ENCODE results near the gene VWA8.

The VWA8 gene

DNA sequence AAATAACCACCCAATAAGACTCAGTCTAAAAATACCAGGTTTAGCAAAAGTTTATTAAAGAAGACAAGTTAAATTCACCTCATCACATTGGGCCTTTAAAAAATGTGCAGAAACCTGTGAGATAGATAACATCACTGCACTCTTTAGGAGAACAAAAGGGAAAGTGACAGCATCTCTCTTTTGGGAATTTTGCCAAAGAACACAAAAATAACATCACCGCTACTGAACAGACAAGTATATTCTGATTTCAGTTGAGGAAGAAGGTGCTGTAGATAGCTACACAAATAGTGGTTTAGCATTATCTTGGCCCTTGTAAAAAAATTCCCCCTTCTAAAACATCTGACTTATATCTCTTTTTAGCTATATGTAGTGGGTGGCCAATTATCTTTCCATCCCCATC lies 244.7 kb downstream of the VWA8 start:
- Histone ChIP-seq H3K27me3 (ENCODE audit: low read depth, low read length) (no peaks in the 10 kb centered on the region), H3K4me1 (ENCODE audit: low read length) (no peaks in the 10 kb centered on the region), H3K27ac (ENCODE audit: low read length) (no peak overlapping the region), H3K79me2 (ENCODE audit: low read length) (no peaks in the 10 kb centered on the region), H3K9me3 (ENCODE audit: insufficient read depth, low read length) (no peaks in the 10 kb centered on the region), H2AFZ (ENCODE audit: low read depth, low read length) (no peak overlapping the region), H4K20me1 (ENCODE audit: insufficient read depth, low read length) (no peaks in the 10 kb centered on the region), H3K9ac (ENCODE audit: low read length) (no peak overlapping the region), H3K4me2 (ENCODE audit: low read length) (no peak overlapping the region), H3K36me3 (replicated peaks; ENCODE audit: low read depth, low read length) (peaks cover 5% of the 10 kb centered on the region), H3K4me3 (ENCODE audit: low read length) (no peak overlapping the region)
- TF ChIP-seq, protein P1, sequence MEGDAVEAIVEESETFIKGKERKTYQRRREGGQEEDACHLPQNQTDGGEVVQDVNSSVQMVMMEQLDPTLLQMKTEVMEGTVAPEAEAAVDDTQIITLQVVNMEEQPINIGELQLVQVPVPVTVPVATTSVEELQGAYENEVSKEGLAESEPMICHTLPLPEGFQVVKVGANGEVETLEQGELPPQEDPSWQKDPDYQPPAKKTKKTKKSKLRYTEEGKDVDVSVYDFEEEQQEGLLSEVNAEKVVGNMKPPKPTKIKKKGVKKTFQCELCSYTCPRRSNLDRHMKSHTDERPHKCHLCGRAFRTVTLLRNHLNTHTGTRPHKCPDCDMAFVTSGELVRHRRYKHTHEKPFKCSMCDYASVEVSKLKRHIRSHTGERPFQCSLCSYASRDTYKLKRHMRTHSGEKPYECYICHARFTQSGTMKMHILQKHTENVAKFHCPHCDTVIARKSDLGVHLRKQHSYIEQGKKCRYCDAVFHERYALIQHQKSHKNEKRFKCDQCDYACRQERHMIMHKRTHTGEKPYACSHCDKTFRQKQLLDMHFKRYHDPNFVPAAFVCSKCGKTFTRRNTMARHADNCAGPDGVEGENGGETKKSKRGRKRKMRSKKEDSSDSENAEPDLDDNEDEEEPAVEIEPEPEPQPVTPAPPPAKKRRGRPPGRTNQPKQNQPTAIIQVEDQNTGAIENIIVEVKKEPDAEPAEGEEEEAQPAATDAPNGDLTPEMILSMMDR (IDR thresholded peaks at IDR 0.05; ENCODE audit: low read depth, low read length), result no peak
- TF ChIP-seq EZH2phosphoT487 (IDR thresholded peaks at IDR 0.05; ENCODE audit: low read depth), result no peak

DNA sequence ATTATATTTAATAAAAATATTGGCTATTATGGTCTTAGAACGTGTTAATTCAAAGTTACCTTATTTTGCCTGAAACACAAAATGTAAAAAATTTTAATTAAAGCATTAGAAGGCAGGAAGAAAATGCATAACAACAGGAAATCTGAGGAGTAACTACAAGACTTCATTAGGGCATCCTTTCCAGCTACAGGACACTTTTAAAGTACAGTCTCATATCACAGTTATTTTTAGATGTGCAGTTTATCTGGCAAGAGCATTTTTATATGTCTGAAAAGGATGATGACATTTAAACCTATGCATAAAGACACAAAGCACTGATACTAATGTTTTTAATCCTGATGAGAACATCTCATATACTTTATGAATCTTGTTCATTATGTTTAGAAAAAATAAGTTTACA lies 247.5 kb downstream of the VWA8 start:
- Histone ChIP-seq H3K79me2 (ENCODE audit: low read length) (no peaks in the 10 kb centered on the region), H2AFZ (ENCODE audit: low read depth, low read length) (no peak overlapping the region), H3K36me3 (replicated peaks; ENCODE audit: low read depth, low read length) (no peaks in the 10 kb centered on the region), H3K9ac (ENCODE audit: low read length) (no peak overlapping the region), H3K27me3 (ENCODE audit: low read depth, low read length) (no peaks in the 10 kb centered on the region), H3K4me3 (ENCODE audit: low read length) (no peak overlapping the region), H4K20me1 (ENCODE audit: insufficient read depth, low read length) (no peaks in the 10 kb centered on the region), H3K4me1 (ENCODE audit: low read length) (no peaks in the 10 kb centered on the region), H3K9me3 (ENCODE audit: insufficient read depth, low read length) (no peaks in the 10 kb centered on the region), H3K27ac (ENCODE audit: low read length) (no peak overlapping the region), H3K4me2 (ENCODE audit: low read length) (no peak overlapping the region)
- TF ChIP-seq EZH2phosphoT487 (IDR thresholded peaks at IDR 0.05; ENCODE audit: low read depth), result no peak
- TF ChIP-seq, protein P1 (IDR thresholded peaks at IDR 0.05; ENCODE audit: low read depth, low read length), result no peak

DNA sequence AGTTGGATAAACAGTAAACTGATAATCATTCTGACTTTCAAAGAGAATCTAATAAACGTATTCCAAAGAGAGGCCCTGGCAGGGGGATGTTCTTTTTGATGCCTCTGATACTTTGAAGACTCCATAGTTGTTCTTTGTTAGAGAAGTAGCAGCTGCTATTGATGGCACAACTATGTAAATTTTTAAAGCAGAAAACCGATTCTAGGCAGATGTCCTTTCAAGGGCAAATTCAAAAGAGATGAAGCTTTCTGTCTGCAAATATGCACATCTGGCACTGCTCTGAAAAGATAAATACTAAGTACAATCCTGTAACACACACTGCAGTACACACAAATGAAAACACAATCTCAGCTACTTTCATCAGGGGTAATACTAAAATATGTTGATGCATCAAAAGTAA lies 250.1 kb downstream of the VWA8 start:
- Histone ChIP-seq H3K27me3 (ENCODE audit: low read depth, low read length) (no peaks in the 10 kb centered on the region), H2AFZ (ENCODE audit: low read depth, low read length) (no peak overlapping the region), H3K27ac (ENCODE audit: low read length) (no peak overlapping the region), H3K4me1 (ENCODE audit: low read length) (no peaks in the 10 kb centered on the region), H3K4me3 (ENCODE audit: low read length) (no peak overlapping the region), H4K20me1 (ENCODE audit: insufficient read depth, low read length) (no peaks in the 10 kb centered on the region), H3K36me3 (replicated peaks; ENCODE audit: low read depth, low read length) (no peaks in the 10 kb centered on the region), H3K79me2 (ENCODE audit: low read length) (no peaks in the 10 kb centered on the region), H3K9me3 (ENCODE audit: insufficient read depth, low read length) (no peaks in the 10 kb centered on the region), H3K4me2 (ENCODE audit: low read length) (no peak overlapping the region), H3K9ac (ENCODE audit: low read length) (no peak overlapping the region)
- TF ChIP-seq, protein P1 (IDR thresholded peaks at IDR 0.05; ENCODE audit: low read depth, low read length), result no peak
- no peak for TF ChIP-seq EZH2phosphoT487 (IDR thresholded peaks at IDR 0.05; ENCODE audit: low read depth)

DNA sequence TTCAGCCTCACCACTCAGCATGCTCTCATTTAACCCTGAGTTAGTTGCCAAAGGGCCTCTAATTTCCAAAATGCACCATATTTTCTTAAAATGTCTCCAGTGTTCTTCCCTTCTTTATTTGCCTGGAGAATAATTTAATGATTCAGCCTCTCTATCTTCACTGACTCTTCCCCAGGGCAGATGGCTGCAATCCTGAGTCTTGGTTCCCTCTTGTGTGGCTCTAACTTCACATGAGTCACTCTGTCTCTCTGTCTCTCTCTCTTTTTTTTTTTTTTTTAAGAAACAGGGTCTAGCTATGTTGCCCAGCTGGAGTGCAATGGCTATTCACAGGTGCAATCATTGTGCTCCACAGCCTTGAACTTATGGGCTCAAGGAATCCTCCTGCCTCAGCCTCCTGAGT lies 251.4 kb downstream of the VWA8 start:
- no peaks in the 10 kb centered on the region for H3K36me3 ChIP-seq (replicated peaks; ENCODE audit: low read depth, low read length)
- H3K4me3 ChIP-seq (ENCODE audit: low read length), result no peak overlapping the region
- no peak overlapping the region for H3K27ac ChIP-seq (ENCODE audit: low read length)

More for the DNA sequence above, 251.4 kb downstream of the VWA8 start:
- no peak overlapping the region for H3K9ac ChIP-seq (ENCODE audit: low read length)
- no peaks in the 10 kb centered on the region for H3K79me2 ChIP-seq (ENCODE audit: low read length)
- H3K27me3 ChIP-seq (ENCODE audit: low read depth, low read length), result no peaks in the 10 kb centered on the region
- H3K4me2 ChIP-seq (ENCODE audit: low read length), result no peak overlapping the region
- H3K4me1 ChIP-seq (ENCODE audit: low read length), result no peaks in the 10 kb centered on the region
- no peaks in the 10 kb centered on the region for H3K9me3 ChIP-seq (ENCODE audit: insufficient read depth, low read length)
- H4K20me1 ChIP-seq (ENCODE audit: insufficient read depth, low read length), result no peaks in the 10 kb centered on the region
- TF ChIP-seq EZH2phosphoT487 (IDR thresholded peaks at IDR 0.05; ENCODE audit: low read depth), result no peak
- TF ChIP-seq, protein P1 (IDR thresholded peaks at IDR 0.05; ENCODE audit: low read depth, low read length), result no peak
- H2AFZ ChIP-seq (ENCODE audit: low read depth, low read length), result no peak overlapping the region

All from OCI-LY3 (cell line).